ENCODE results near the gene STX16. TPM values are rescaled to one million over a fixed set of nuclear protein-coding genes. Genes with fewer than 3 reads are reported as not detected.

Gene STX16
- total RNA-seq, 4 donors from 2014 or later, result 53.2 to 112 (median 65.8) TPM

Other genes starting within 250 kb of the STX16 start
- gene APCDD1L, start 135.9 kb upstream of the STX16 start, total RNA-seq, result under 1 TPM in 2 of 4 donors, not detected in 2; 0.17 to 0.22 TPM
- gene NPEPL1, start 41.5 kb downstream of the STX16 start, total RNA-seq, result 10 to 100 TPM; 20.7 to 53.3 (median 36.4) TPM
- under 1 TPM in 1 of 4 donors, not detected in 3; 0.34 TPM for gene GNAS-AS1, start 199.6 kb downstream of the STX16 start, total RNA-seq
- 1,000 to 10,000 TPM in 1 of 4 donors, 100 to 1,000 TPM in 3; 671 to 1,187 (median 863) TPM for gene GNAS, start 201.4 kb downstream of the STX16 start, total RNA-seq

Data from subcutaneous adipose tissue (tissue), 4 donors.